Rectal smooth muscle tissue (tissue), 1 donor: Measurements from ENCODE around the gene GPR39.

Experiments
- H3K27ac ChIP-seq: one replicate; pipeline ENCODE4 v1.7.0; 2013; ENCODE audit warnings: low read depth, low read length, inconsistent platforms
- H3K27me3 ChIP-seq: one replicate; pipeline ENCODE4 v1.7.0; 2013; ENCODE audit warnings: low read length; ENCODE audit not compliant: control insufficient read depth, insufficient read depth
- H3K36me3 ChIP-seq: one replicate; pipeline ENCODE4 v1.7.0; 2013; ENCODE audit warnings: low read length; ENCODE audit not compliant: control insufficient read depth, insufficient read depth
- H3K4me1 ChIP-seq: one replicate; pipeline ENCODE4 v1.7.0; 2013; ENCODE audit warnings: low read length; ENCODE audit not compliant: control insufficient read depth, insufficient read depth
- H3K4me3 ChIP-seq: one replicate; pipeline ENCODE4 v1.7.0; 2013; ENCODE audit warnings: low read length
- H3K9ac ChIP-seq: one replicate; pipeline ENCODE4 v1.7.0; 2013; ENCODE audit warnings: low read length

The GPR39 gene

DNA sequence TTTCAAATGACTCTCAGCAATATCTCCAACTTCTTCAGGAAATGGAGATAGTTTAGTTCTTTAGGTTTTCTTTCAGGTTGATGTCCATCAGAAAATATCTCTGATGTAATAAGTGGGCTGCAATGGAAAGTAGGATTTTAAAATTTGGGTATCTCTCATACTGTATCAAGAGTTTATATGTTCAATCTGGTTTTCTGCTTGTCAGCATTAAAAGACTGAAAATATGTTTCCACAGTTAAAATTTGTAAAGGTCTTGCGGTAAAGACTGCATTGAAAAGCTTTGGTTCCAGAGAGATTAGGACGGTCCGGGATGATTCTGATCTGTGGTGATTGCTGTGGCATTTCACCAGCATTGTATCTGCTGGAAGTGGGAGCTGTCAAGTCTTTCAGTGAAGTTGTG lies 170.2 kb downstream of the GPR39 start:
- no peak overlapping the region for H3K27ac ChIP-seq
- H3K36me3 ChIP-seq, result no peaks in the 10 kb centered on the region
- H3K9ac ChIP-seq, result no peak overlapping the region
- no peak overlapping the region for H3K4me3 ChIP-seq
- H3K27me3 ChIP-seq, result no peaks in the 10 kb centered on the region
- no peaks in the 10 kb centered on the region for H3K4me1 ChIP-seq

DNA sequence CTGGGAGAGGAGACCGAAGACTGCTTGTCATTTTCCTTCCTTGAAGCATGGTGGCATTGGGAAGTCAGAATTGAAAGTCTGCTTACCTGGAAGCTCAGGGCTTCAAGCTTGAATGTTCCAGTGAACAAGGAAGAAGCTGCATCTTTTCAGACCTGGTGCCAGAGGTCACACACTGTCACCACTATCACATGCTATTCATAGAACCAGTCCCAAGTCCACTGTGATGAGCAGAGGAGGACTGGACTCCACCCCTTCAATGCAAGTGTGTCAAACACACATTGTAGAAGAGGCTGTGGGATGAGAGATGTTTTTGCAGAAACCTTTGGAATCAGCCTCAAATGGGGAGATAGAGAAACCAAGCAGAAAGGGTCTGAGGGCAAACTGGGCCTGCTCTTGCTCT lies 172.0 kb downstream of the GPR39 start:
- Histone ChIP-seq H3K9ac (no peak overlapping the region), H3K4me1 (no peaks in the 10 kb centered on the region), H3K27me3 (no peaks in the 10 kb centered on the region), H3K27ac (no peak overlapping the region), H3K36me3 (no peaks in the 10 kb centered on the region), H3K4me3 (no peak overlapping the region)

- Histone ChIP-seq H3K27ac (no peak overlapping the region), H3K4me3 (no peak overlapping the region)
Measured at GRCh38 chr2:132589111-132589830, 172.7 kb downstream of the GPR39 start.

GRCh38 chr2:132589966-132590365 lies 173.4 kb downstream of the GPR39 start:
- no peaks in the 10 kb centered on the region for H3K27me3 ChIP-seq
- H3K4me3 ChIP-seq, result no peak overlapping the region
- H3K9ac ChIP-seq, result no peak overlapping the region
- H3K36me3 ChIP-seq, result no peaks in the 10 kb centered on the region
- H3K27ac ChIP-seq, result no peak overlapping the region
- H3K4me1 ChIP-seq, result no peaks in the 10 kb centered on the region

More at GRCh38 chr2:132589111-132589830, 172.7 kb downstream of the GPR39 start:
- no peaks in the 10 kb centered on the region for H3K36me3 ChIP-seq
- H3K4me1 ChIP-seq, result no peaks in the 10 kb centered on the region
- H3K27me3 ChIP-seq, result no peaks in the 10 kb centered on the region
- H3K9ac ChIP-seq, result no peak overlapping the region

GRCh38 chr2:132593171-132593570 lies 176.6 kb downstream of the GPR39 start:
- Histone ChIP-seq H3K27me3 (no peaks in the 10 kb centered on the region), H3K9ac (no peak overlapping the region), H3K4me3 (no peak overlapping the region), H3K27ac (no peak overlapping the region), H3K36me3 (no peaks in the 10 kb centered on the region), H3K4me1 (no peaks in the 10 kb centered on the region)

DNA sequence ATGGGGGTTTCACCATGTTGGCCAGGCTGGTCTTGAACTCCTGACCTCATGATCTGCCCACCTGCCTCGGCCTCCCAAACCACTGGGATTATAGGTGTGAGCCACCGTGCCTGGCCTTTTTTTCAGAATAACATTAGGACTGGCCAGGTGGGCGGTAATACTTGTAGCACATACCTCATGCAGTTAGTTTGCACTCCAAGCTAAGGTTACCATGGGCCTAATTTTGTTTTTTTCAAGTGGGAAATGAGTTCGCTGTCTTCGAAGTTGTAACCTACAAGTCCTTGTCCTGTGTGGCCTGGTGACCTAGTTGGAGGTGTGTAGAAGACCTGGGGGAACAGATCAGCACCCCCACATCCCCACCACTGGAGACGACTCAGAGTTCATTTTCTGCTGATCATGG lies 178.6 kb downstream of the GPR39 start:
- Histone ChIP-seq H3K27ac (no peak overlapping the region), H3K4me3 (no peak overlapping the region), H3K9ac (no peak overlapping the region)

DNA sequence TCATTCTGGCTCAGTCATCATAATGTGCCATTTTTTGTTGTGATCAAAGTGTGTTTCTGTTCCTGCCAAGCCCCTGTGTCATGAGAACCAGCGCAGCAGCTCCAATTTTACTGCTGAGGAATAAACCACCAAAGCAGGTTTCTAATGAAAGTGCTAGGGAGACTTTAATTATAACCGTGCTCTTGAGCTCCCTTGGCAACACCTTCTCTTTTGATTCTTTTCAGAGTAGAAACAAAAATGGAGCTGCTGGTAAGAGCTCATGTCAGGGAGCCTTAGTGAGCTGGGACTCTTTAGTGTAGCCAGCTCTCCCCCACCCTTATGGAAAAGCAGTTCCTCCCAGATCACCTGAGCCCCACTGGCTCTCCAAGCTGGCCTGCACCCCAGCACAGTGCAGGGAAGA lies 179.1 kb downstream of the GPR39 start:
- H3K9ac ChIP-seq, result no peak overlapping the region
- H3K27ac ChIP-seq, result no peak overlapping the region
- no peak overlapping the region for H3K4me3 ChIP-seq
- H3K36me3 ChIP-seq, result no peaks in the 10 kb centered on the region
- no peaks in the 10 kb centered on the region for H3K4me1 ChIP-seq
- H3K27me3 ChIP-seq, result no peaks in the 10 kb centered on the region

More for the DNA sequence above, 178.6 kb downstream of the GPR39 start:
- H3K4me1 ChIP-seq, result no peaks in the 10 kb centered on the region
- no peaks in the 10 kb centered on the region for H3K36me3 ChIP-seq
- no peaks in the 10 kb centered on the region for H3K27me3 ChIP-seq

DNA sequence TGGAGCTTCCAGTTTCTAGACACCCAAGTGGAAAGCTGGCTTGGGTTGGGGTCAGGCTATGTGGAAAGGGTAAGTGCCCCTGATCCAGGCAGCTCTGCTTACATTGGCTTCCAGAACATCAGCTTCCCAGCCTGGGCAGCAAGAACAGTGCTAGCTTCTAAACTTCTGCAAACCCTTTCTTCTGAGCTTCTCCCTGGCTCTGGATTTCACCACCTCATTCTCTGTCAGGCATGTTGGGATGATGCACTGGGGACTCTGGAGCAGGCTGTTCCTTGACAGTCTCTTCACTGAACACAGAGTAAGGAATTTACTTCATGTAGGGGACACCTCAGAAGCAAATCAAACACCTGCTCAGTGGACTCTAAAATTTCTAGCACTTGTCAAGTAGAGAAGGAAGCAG lies 180.6 kb downstream of the GPR39 start:
- no peak overlapping the region for H3K27ac ChIP-seq
- H3K36me3 ChIP-seq, result no peaks in the 10 kb centered on the region
- no peaks in the 10 kb centered on the region for H3K27me3 ChIP-seq
- no peaks in the 10 kb centered on the region for H3K4me1 ChIP-seq
- no peak overlapping the region for H3K4me3 ChIP-seq
- H3K9ac ChIP-seq, result no peak overlapping the region

GRCh38 chr2:132597831-132598230 lies 181.2 kb downstream of the GPR39 start:
- Histone ChIP-seq H3K36me3 (no peaks in the 10 kb centered on the region), H3K27me3 (no peaks in the 10 kb centered on the region), H3K9ac (no peak overlapping the region), H3K4me3 (no peak overlapping the region), H3K27ac (no peak overlapping the region), H3K4me1 (no peaks in the 10 kb centered on the region)

- no peaks in the 10 kb centered on the region for H3K36me3 ChIP-seq
- no peak overlapping the region for H3K27ac ChIP-seq
- H3K27me3 ChIP-seq, result no peaks in the 10 kb centered on the region
- no peak overlapping the region for H3K4me3 ChIP-seq
- no peak overlapping the region for H3K9ac ChIP-seq
- H3K4me1 ChIP-seq, result no peaks in the 10 kb centered on the region
Measured at GRCh38 chr2:132598536-132598935, 181.9 kb downstream of the GPR39 start.

DNA sequence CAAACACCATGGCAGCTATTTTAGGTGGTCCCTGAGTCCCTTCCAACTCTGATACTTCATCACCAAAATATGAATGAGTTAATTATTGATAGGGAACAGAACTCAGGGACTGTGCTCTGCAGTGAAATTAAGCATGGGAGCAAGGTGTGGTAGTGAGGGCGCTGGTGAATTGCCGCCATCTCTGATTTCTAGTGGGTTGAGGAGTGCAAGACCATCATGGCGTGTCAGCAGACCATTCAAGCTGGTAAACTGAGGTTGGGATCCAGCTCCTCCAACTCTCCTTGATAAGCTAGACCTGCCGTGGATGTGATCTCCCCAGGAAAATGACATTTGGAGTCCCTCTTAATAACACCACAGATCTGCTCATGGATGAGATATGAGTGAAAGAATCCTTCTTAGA lies 183.0 kb downstream of the GPR39 start:
- no peak overlapping the region for H3K4me3 ChIP-seq
- no peak overlapping the region for H3K9ac ChIP-seq
- no peak overlapping the region for H3K27ac ChIP-seq
- H3K36me3 ChIP-seq, result no peaks in the 10 kb centered on the region
- H3K27me3 ChIP-seq, result no peaks in the 10 kb centered on the region
- H3K4me1 ChIP-seq, result no peaks in the 10 kb centered on the region

DNA sequence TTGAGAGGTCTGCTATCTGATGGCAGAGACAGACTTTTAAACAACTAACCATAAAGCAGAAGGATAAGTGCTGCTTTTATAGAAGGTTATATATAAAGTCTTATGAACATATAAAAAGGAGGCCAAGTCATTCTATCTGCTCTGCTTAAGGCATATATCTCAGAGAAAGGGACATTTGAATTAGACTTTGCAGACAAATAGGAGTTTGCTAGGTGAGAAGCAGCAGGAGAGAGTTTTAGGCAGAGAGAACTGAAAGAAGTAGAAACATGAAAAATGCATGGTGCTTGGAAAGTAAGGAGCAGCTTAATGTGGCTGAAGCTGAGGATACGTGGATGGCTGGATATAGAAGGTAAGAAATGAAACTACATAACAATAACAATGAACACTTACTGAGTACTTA lies 188.0 kb downstream of the GPR39 start:
- Histone ChIP-seq H3K4me1 (no peaks in the 10 kb centered on the region), H3K4me3 (no peak overlapping the region), H3K36me3 (no peaks in the 10 kb centered on the region), H3K27ac (no peak overlapping the region), H3K9ac (no peak overlapping the region), H3K27me3 (no peaks in the 10 kb centered on the region)
